K562 (cell line): Measurements from ENCODE around the gene TTL. TPM values are rescaled to one million over a fixed set of nuclear protein-coding genes. Genes with fewer than 3 reads are reported as not detected.

Source experiments
- CTCF ChIP-seq, 3 experiments: IDR thresholded peaks in 2 of 3; conservative IDR thresholded peaks in 1 of 3; 2 replicates each; pipeline ENCODE4 v1.5.1; 2011 to 2012; ENCODE audit warnings: low read length in 3 of 3, mild to moderate bottlenecking in 3 of 3, control low read depth in 2 of 3, improper control_type of control experiment in 1 of 3, inconsistent platforms in 1 of 3, low read depth in 1 of 3, mixed read lengths in 1 of 3, moderate library complexity in 1 of 3; ENCODE audit not compliant: insufficient read depth in 2 of 3
- DEAF1 ChIP-seq: fragments of 450-650 bp; formaldehyde crosslinking; IDR thresholded peaks from 2 replicates; pipeline ENCODE4 v1.4.0; 2020; ENCODE audit warnings: mild to moderate bottlenecking, moderate library complexity
- ETV1 ChIP-seq: fragments of 450-650 bp; conservative IDR thresholded peaks from 2 replicates; pipeline ENCODE4 v1.6.1; 2016; ENCODE audit warnings: missing genetic modification characterization, control low read depth, low read depth, missing compliant biosample characterization
- L3MBTL2 ChIP-seq: fragments of 450-650 bp; IDR thresholded peaks from 2 replicates; pipeline ENCODE4 v1.6.1; 2016; ENCODE audit warnings: mild to moderate bottlenecking, moderate library complexity
- MITF ChIP-seq: IDR thresholded peaks from 2 replicates; pipeline ENCODE4 v1.6.1; 2014; ENCODE audit warnings: antibody characterized with exemption
- MNT ChIP-seq, 2 experiments: fragments of 450-650 bp; conservative IDR thresholded peaks; 2 replicates each; pipeline ENCODE4 v1.6.1; 2017; ENCODE audit warnings: mild to moderate bottlenecking in 2 of 2, moderate library complexity in 2 of 2
- SMC3 ChIP-seq: conservative IDR thresholded peaks from 2 replicates; pipeline ENCODE4 v1.6.1; 2011; ENCODE audit warnings: low read depth, low read length, improper control_type of control experiment; ENCODE audit not compliant: insufficient read depth
- USF1 ChIP-seq: sonication (generic); formaldehyde crosslinking; IDR thresholded peaks from 2 replicates; pipeline ENCODE4 v1.9.0; 2022; ENCODE audit warnings: mild to moderate bottlenecking, missing genetic modification reagents
- polyA plus RNA-seq, 8 experiments: library from polyadenylated mRNA; depleted of rRNA in 4 of 8; stranded (reverse) in 5 of 8; unstranded in 3 of 8; fragments of >200 nt; fragmentation: Nextera tagmentation in 2 of 8; fragmentation: Illumina TruSeq in 1 of 8; extraction: Ambion mirVana in 2 of 8; extraction: Trizol in 1 of 8; gene quantifications; 2 replicates each; pipeline versions ENCODE4 v1.2.1 to v1.2.3, GENCODE V29; 2011 to 2014; ENCODE audit warnings: inconsistent platforms in 1 of 8, missing spikeins in 1 of 8
- total RNA-seq, 7 experiments: library from RNA; depleted of rRNA in 6 of 7; stranded (reverse); fragments of >200 nt in 6 of 7; fragmentation: Illumina TruSeq in 2 of 7; extraction: Trizol in 2 of 7; gene quantifications; 2 replicates each; pipeline versions ENCODE4 v1.2.1 to v1.2.3, GENCODE V29; 2011 to 2021; ENCODE audit warnings: low replicate concordance in 1 of 7

Gene TTL
- total and polyA plus RNA-seq, 9 of the 15 experiments (the other 6 are each of a cell fraction or from before 2014, with no cell fraction given) = 9.4 to 54.4 (median 34.9) TPM

- TF ChIP-seq MNT (conservative IDR thresholded peaks at IDR 0.05) (peak in 1 of 2 experiments; percentile 45; a peak in 1 of 4 replicates), L3MBTL2 (peak; percentile 32; the same call in 1 of the 2 replicates), DEAF1 (CRISPR knock-in tag) (peak; percentile 56), SMC3 (0 out of 2 replicates have a peak, but pooled peaks have one; percentile 17), MITF (0 out of 2 replicates have a peak, but pooled peaks have one; percentile 49), USF1 (peak; percentile 76), CTCF (IDR thresholded peaks at IDR 0.05 in 2 of 3, conservative IDR thresholded peaks at IDR 0.05 in 1 of 3; ENCODE audit: insufficient read depth in 2 of 3, low read depth in 1 of 3, low read length in 3 of 3) (peak; percentile 26 to 60 (median 57); a peak in 4 of 6 replicates), ETV1 (peak; percentile 51; the same call in 1 of the 2 replicates)
These were observed 19.0 kb downstream of the TTL start (continued) for GRCh38 chr2:112500850-112501484.
